CD8-positive, alpha-beta memory T cell (primary cell): ENCODE measurements around the gene ZDHHC13. TPM values are rescaled to one million over a fixed set of nuclear protein-coding genes. Genes with fewer than 3 reads are reported as not detected.
A peak's percentile ranks its signal among the peaks of the same experiment; 100 is the strongest.

Experiments used
- CTCF ChIA-PET: fragments of 350-600 bp; sonication (Branson Sonifier 250); formaldehyde crosslinking; loops from one replicate; lab custom pipeline; 2021; ENCODE audit warnings: antibody characterized with exemption; lab: Charles Lee
- POLR2A ChIA-PET: fragments of 350-600 bp; sonication (Branson Sonifier 250); formaldehyde crosslinking; loops from one replicate; lab custom pipeline; 2021; ENCODE audit warnings: antibody characterized with exemption; lab: Charles Lee
- DNase-seq, 5 donors: peaks; one replicate each; pipeline versions ENCODE4 v3.0.0 to v3.0.0-alpha.2; 2020 to 2022; ENCODE audit warnings: mixed read lengths in 1 of 5
- H3K27ac ChIP-seq: one replicate; pipeline ENCODE4 v1.7.0; 2013; ENCODE audit warnings: low read depth, mild to moderate bottlenecking, low read length, moderate library complexity
- H3K27me3 ChIP-seq: 2 replicates; pipeline ENCODE4 v1.7.0; 2013; ENCODE audit warnings: low read length, mild to moderate bottlenecking; ENCODE audit not compliant: insufficient read depth, poor library complexity, severe bottlenecking
- H3K36me3 ChIP-seq: 2 replicates; pipeline ENCODE4 v1.7.0; 2013; ENCODE audit warnings: mild to moderate bottlenecking, low read length, moderate library complexity; ENCODE audit not compliant: insufficient read depth
- H3K4me1 ChIP-seq: 2 replicates; pipeline ENCODE4 v1.7.0; 2013; ENCODE audit warnings: mild to moderate bottlenecking, low read length, moderate library complexity; ENCODE audit not compliant: insufficient read depth
- H3K4me3 ChIP-seq: 2 replicates; pipeline ENCODE4 v1.7.0; 2013; ENCODE audit warnings: mild to moderate bottlenecking, low read length
- H3K9me3 ChIP-seq: 2 replicates; pipeline ENCODE4 v1.7.0; 2013; ENCODE audit warnings: mild to moderate bottlenecking, low read length
- H3K27ac Mint-ChIP-seq, 8 donors: one replicate each; pipeline ENCODE4 v1.8.0; 2020 to 2021; ENCODE audit warnings: mixed read lengths in 8 of 8, mild to moderate bottlenecking in 6 of 8, inconsistent platforms in 3 of 8, moderate library complexity in 3 of 8
- H3K27me3 Mint-ChIP-seq, 2 donors: one replicate each; pipeline ENCODE4 v1.8.0; 2020 to 2021; ENCODE audit warnings: mixed read lengths in 2 of 2, mild to moderate bottlenecking in 1 of 2, moderate library complexity in 1 of 2
- H3K36me3 Mint-ChIP-seq, 3 donors: one replicate each; pipeline ENCODE4 v1.8.0; 2020 to 2021; ENCODE audit warnings: mixed read lengths in 3 of 3, inconsistent platforms in 1 of 3, mild to moderate bottlenecking in 1 of 3
- H3K4me1 Mint-ChIP-seq, 3 donors: one replicate each; pipeline ENCODE4 v1.8.0; 2020 to 2021; ENCODE audit warnings: mixed read lengths in 3 of 3, inconsistent platforms in 1 of 3, mild to moderate bottlenecking in 1 of 3
- H3K4me3 Mint-ChIP-seq, 7 donors: one replicate each; pipeline ENCODE4 v1.8.0; 2020 to 2021; ENCODE audit warnings: mixed read lengths in 7 of 7, mild to moderate bottlenecking in 6 of 7, moderate library complexity in 4 of 7, inconsistent platforms in 2 of 7
- H3K9me3 Mint-ChIP-seq, 5 donors: one replicate each; pipeline ENCODE4 v1.8.0; 2020 to 2022; ENCODE audit warnings: mixed read lengths in 5 of 5, mild to moderate bottlenecking in 3 of 5, moderate library complexity in 2 of 5, inconsistent platforms in 1 of 5
- polyA plus RNA-seq: library from polyadenylated mRNA; unstranded; fragments of 300-500 nt; fragmentation: Illumina TruSeq; gene quantifications from one replicate; pipeline ENCODE4 v1.2.3, GENCODE V29; 2021
- total RNA-seq, 2 experiments: library from RNA; stranded (reverse); gene quantifications; one replicate each; pipeline ENCODE4 v1.2.3, GENCODE V29; 2021

ZDHHC13 gene
- total and polyA plus RNA-seq, 3 experiments from 2014 or later, result 16.6 to 22.6 (median 22.1) TPM

DNA sequence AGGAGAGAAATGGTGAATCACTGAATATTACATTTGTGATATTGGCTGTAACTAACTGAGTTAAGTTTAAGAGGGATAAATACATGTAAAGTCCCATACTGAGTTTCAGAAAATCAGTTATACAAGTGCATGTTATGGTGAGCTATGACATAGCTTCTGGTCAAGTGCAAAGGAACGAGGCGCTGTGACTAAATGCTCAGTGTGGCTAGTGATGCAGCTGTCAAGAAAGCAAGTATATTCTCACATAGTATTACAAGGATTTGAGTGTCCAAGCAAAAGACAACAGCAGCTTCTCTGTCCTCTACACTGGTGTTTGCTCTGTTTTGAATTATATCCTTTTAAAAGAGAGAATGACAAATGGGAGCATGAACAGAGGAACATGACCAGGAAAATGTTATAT is 44.7 kb downstream of the ZDHHC13 start:
- Histone ChIP-seq H3K9me3 (no peaks in the 10 kb centered on the region), H3K27ac (no peak overlapping the region), H3K4me3 (no peak overlapping the region), H3K27me3 (no peaks in the 10 kb centered on the region), H3K36me3 (peaks cover 15% of the 10 kb centered on the region), H3K4me1 (no peaks in the 10 kb centered on the region)
- no peak for DNase-seq
- Mint-ChIP-seq H3K27ac (no peak overlapping the region), H3K9me3 (no peaks in the 10 kb centered on the region), H3K36me3 (peaks cover 16 to 82% (median 34%) of the 10 kb centered on the region in 3 donors), H3K27me3 (no peaks in the 10 kb centered on the region), H3K4me3 (no peak overlapping the region), H3K4me1 (no peaks in the 10 kb centered on the region)
- ChIA-PET CTCF (no interaction called here), POLR2A (no interaction called here)

- ChIA-PET POLR2A (no interaction called here), CTCF (no interaction called here)
- H3K36me3 Mint-ChIP-seq, result peaks cover 21 to 81% (median 34%) of the 10 kb centered on the region in 3 donors
- H3K4me1 Mint-ChIP-seq, result no peaks in the 10 kb centered on the region
- no peaks in the 10 kb centered on the region for H3K4me1 ChIP-seq
- no peaks in the 10 kb centered on the region for H3K27me3 Mint-ChIP-seq
- H3K36me3 ChIP-seq, result peaks cover 15% of the 10 kb centered on the region
- no peak for DNase-seq
- no peaks in the 10 kb centered on the region for H3K9me3 ChIP-seq
- no peak overlapping the region for H3K27ac Mint-ChIP-seq
- no peak overlapping the region for H3K4me3 Mint-ChIP-seq
- H3K9me3 Mint-ChIP-seq, result no peaks in the 10 kb centered on the region
- no peak overlapping the region for H3K27ac ChIP-seq
- H3K27me3 ChIP-seq, result no peaks in the 10 kb centered on the region
- H3K4me3 ChIP-seq, result no peak overlapping the region
Observed at GRCh38 chr11:19162951-19163505, 46.1 kb downstream of the ZDHHC13 start.

DNA sequence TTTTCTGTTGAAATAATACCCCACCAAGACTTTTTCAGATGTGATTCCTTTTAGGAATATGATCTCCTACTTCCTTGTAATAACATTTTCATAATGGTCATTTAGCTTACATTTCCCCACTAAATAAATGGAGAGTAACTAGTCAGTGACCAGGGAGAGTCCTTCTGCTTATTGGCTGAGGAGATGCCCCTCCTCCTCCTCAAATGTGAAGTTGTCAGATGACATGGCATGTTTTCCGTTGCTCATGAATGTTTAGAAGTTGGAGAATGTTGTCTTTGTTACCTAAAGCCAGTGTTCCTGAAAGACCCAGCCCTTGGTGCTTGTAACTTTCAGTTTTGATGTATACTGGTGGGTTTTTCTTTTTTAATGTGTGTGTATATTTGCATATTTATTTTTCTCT is 46.6 kb downstream of the ZDHHC13 start:
- ChIA-PET CTCF (no interaction called here), POLR2A (no interaction called here)
- Mint-ChIP-seq H3K27me3 (no peaks in the 10 kb centered on the region), H3K4me3 (no peak overlapping the region), H3K27ac (peak overlapping the region in 1 of 8 donors; percentile 27), H3K9me3 (no peaks in the 10 kb centered on the region), H3K36me3 (peaks cover 27 to 84% (median 40%) of the 10 kb centered on the region in 3 donors), H3K4me1 (no peaks in the 10 kb centered on the region)
- Histone ChIP-seq H3K27me3 (no peaks in the 10 kb centered on the region), H3K27ac (no peak overlapping the region), H3K9me3 (no peaks in the 10 kb centered on the region), H3K4me3 (no peak overlapping the region), H3K4me1 (no peaks in the 10 kb centered on the region), H3K36me3 (peaks cover 15% of the 10 kb centered on the region)
- DNase-seq, result no peak

DNA sequence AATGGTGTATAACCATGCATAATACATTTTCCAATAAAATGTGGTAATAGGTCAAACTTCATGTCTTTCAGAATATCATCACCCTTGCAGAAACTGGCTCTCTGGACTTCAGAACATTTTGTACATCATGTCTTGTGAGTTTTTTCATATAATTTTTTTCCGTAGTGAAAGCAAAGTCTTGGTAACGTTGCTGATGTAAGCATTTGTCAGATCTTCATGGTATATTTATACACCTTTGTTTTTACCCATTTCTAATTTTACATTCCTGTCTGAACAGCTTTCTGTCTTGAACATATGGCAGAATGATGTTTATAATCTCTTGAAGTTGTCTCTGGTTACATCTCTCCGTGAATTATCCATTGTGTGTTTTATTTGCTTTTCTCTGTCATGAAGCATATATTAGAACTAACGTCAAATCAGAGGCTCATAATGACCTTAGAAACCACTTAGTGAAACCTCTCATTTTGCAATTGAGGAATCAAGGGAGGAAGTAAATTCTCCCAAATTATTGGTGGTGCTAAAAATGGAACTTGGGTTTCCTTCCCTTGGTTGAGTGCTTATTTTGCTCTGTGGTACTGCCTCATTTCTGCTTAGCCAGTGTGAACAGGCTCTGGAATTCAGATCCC is 47.4 kb downstream of the ZDHHC13 start:
- H3K36me3 Mint-ChIP-seq, result peaks cover 26 to 85% (median 40%) of the 10 kb centered on the region in 3 donors
- Histone ChIP-seq H3K27ac (no peak overlapping the region), H3K4me1 (no peaks in the 10 kb centered on the region), H3K36me3 (peaks cover 15% of the 10 kb centered on the region), H3K27me3 (no peaks in the 10 kb centered on the region), H3K4me3 (no peak overlapping the region), H3K9me3 (no peaks in the 10 kb centered on the region)
- H3K27me3 Mint-ChIP-seq, result no peaks in the 10 kb centered on the region
- H3K4me1 Mint-ChIP-seq, result no peaks in the 10 kb centered on the region
- peak overlapping the region in 1 of 8 donors; percentile 27 for H3K27ac Mint-ChIP-seq
- ChIA-PET POLR2A (no interaction called here), CTCF (no interaction called here)
- no peaks in the 10 kb centered on the region for H3K9me3 Mint-ChIP-seq
- DNase-seq, result no peak
- H3K4me3 Mint-ChIP-seq, result no peak overlapping the region

DNA sequence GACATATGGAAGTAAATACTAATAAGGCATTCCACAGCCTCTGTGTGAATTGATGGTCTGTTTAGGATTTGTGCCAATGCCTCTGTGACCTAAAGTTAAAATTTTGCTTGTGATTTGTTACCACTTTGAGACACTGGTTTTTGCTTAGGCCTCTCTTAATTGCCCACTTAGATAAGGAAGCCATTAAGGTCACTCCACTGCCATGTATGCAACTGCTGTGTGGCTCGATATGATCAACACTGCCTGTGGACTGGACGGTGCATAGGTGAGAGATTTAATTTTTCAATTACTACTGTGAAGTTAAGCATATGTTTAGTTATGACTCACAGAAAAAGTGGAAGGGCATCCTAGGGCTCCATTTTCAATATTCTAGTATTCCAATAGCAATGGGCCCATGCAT is 47.9 kb downstream of the ZDHHC13 start:
- H3K36me3 ChIP-seq, result peaks cover 15% of the 10 kb centered on the region
- H3K4me3 Mint-ChIP-seq, result no peak overlapping the region
- no peak overlapping the region for H3K27ac Mint-ChIP-seq
- H3K27ac ChIP-seq, result no peak overlapping the region
- H3K4me3 ChIP-seq, result no peak overlapping the region
- CTCF ChIA-PET, result no interaction called here
- H3K27me3 ChIP-seq, result no peaks in the 10 kb centered on the region
- no peaks in the 10 kb centered on the region for H3K9me3 Mint-ChIP-seq
- no peaks in the 10 kb centered on the region for H3K4me1 ChIP-seq
- no peaks in the 10 kb centered on the region for H3K4me1 Mint-ChIP-seq
- peaks cover 27 to 85% (median 41%) of the 10 kb centered on the region in 3 donors for H3K36me3 Mint-ChIP-seq
- POLR2A ChIA-PET, result no interaction called here
- no peak for DNase-seq
- no peaks in the 10 kb centered on the region for H3K27me3 Mint-ChIP-seq
- no peaks in the 10 kb centered on the region for H3K9me3 ChIP-seq

DNA sequence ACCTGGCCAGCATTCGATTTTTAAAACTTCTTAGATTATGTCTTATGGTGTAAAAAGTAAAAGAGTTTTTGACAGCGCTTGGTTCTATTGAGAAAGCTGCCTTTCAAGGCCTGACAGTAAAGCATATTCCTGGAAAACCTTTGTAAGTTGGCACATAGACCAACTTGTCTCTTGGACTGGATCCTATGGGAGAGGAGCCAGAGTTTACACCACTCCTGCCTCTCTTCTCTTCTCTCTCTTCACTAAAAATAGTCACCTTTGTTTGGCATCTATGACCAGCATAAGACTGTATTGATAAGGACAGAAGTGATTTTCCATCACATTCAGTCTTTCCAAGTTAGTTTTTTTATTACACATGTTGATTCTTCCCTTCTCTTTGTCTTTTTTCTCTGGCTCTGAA is 51.1 kb downstream of the ZDHHC13 start:
- no peaks in the 10 kb centered on the region for H3K27me3 Mint-ChIP-seq
- H3K4me1 ChIP-seq, result no peaks in the 10 kb centered on the region
- H3K27ac Mint-ChIP-seq, result peak overlapping the region in 2 of 8 donors; percentile 16 to 32
- peaks cover 22% of the 10 kb centered on the region for H3K36me3 ChIP-seq
- no peak for DNase-seq
- H3K4me3 Mint-ChIP-seq, result no peak overlapping the region
- H3K27me3 ChIP-seq, result no peaks in the 10 kb centered on the region
- H3K27ac ChIP-seq, result no peak overlapping the region
- H3K4me1 Mint-ChIP-seq, result no peaks in the 10 kb centered on the region
- ChIA-PET POLR2A (no interaction called here), CTCF (interaction anchor here (0.9 kb wide), 1 partner anchor 14 kb away, joined by 3 read pairs; no protein-coding TSS in a partner anchor)
- no peaks in the 10 kb centered on the region for H3K9me3 ChIP-seq
- peaks cover 38 to 88% (median 48%) of the 10 kb centered on the region in 3 donors for H3K36me3 Mint-ChIP-seq
- no peak overlapping the region for H3K4me3 ChIP-seq
- no peaks in the 10 kb centered on the region for H3K9me3 Mint-ChIP-seq

GRCh38 chr11:19173004-19173689 is 56.2 kb downstream of the ZDHHC13 start:
- no peaks in the 10 kb centered on the region for H3K4me1 Mint-ChIP-seq
- no peaks in the 10 kb centered on the region for H3K9me3 Mint-ChIP-seq
- peaks cover 34 to 78% (median 49%) of the 10 kb centered on the region in 3 donors for H3K36me3 Mint-ChIP-seq
- H3K27ac Mint-ChIP-seq, result peak overlapping the region in 1 of 8 donors; percentile 30
- H3K4me3 ChIP-seq, result no peak overlapping the region
- H3K27me3 ChIP-seq, result no peaks in the 10 kb centered on the region
- no peaks in the 10 kb centered on the region for H3K4me1 ChIP-seq
- no peak overlapping the region for H3K4me3 Mint-ChIP-seq
- CTCF ChIA-PET, result interaction anchor here (1.0 kb wide), 1 partner anchor 102 kb away, joined by 3 read pairs; no protein-coding TSS in a partner anchor
- no peaks in the 10 kb centered on the region for H3K9me3 ChIP-seq
- peaks cover 18% of the 10 kb centered on the region for H3K36me3 ChIP-seq
- no peaks in the 10 kb centered on the region for H3K27me3 Mint-ChIP-seq
- H3K27ac ChIP-seq, result no peak overlapping the region
- no peak for DNase-seq
- POLR2A ChIA-PET, result no interaction called here

- no peak for DNase-seq
- H3K4me3 Mint-ChIP-seq, result no peak overlapping the region
- POLR2A ChIA-PET, result no interaction called here
- peaks cover 18% of the 10 kb centered on the region for H3K36me3 ChIP-seq
- H3K9me3 ChIP-seq, result no peaks in the 10 kb centered on the region
- H3K27ac ChIP-seq, result no peak overlapping the region
- no peaks in the 10 kb centered on the region for H3K4me1 ChIP-seq
- H3K4me3 ChIP-seq, result no peak overlapping the region
- H3K27me3 ChIP-seq, result no peaks in the 10 kb centered on the region
- H3K27me3 Mint-ChIP-seq, result no peaks in the 10 kb centered on the region
- CTCF ChIA-PET, result interaction anchor here (1.0 kb wide), 1 partner anchor 103 kb away, joined by 3 read pairs; no protein-coding TSS in a partner anchor
- H3K9me3 Mint-ChIP-seq, result no peaks in the 10 kb centered on the region
- H3K27ac Mint-ChIP-seq, result no peak overlapping the region
- H3K4me1 Mint-ChIP-seq, result no peaks in the 10 kb centered on the region
- peaks cover 28 to 70% (median 43%) of the 10 kb centered on the region in 3 donors for H3K36me3 Mint-ChIP-seq
Observed at GRCh38 chr11:19173964-19174638, 57.1 kb downstream of the ZDHHC13 start.
